ENCODE data around the gene OR1I1.

OR1I1 gene

DNA sequence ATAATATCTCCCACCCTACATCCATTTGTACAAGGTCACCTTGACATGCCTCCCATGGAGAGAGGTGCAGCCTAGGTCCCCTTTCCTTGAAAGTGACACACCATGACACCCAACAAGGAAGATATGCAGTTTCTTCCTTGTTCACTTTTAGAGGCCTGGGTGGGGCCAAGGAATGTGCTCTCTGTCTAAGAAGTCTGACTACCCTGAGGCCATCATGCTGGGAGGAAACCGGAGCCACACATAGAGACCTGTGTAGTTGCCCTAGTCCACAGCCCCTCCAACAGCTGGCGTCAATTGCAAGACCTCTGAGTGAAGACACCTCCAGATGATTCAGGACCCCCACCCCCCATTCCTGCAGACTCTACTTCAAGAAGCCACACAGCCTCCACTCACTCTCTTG is 36.2 kb downstream of the OR1I1 start:
- DNase-seq (ENCODE audit: low read depth, low spot score), result no peak

DNA sequence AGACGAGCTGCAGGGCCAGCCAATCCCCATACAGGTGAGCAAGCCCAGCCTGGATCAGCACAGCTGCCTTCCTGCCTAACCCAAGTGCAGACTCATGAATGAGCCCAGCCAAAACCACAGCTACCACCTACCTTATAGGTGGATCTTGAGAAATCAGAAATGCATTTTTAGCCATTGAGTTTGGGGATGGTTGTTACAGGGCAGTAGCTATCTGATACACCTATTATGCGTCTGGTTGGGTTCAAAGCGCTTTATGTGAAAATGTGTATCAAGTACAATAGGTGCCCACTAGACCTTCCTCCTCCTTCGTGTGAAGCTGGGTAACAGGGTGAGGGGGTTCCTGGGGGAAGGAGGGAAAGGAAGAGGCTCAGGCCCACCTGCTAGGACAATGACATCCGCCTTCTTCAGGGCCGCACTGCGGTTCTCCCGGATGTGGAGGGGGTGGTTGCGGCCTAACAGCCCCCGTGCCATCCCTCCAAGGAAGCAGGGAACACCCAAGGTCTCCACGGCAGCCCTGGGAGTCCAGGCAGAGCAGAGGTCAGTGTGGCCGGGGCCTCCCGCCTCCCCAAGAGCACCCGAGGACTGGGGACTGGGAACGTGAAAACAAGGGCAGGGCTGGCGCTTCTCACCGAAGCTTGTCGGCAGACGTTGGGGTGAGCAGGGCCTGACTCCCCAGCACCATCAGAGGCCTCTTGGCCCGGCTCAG is 36.9 kb downstream of the OR1I1 start:
- DNase-seq (ENCODE audit: low read depth, low spot score), result no peak

DNA sequence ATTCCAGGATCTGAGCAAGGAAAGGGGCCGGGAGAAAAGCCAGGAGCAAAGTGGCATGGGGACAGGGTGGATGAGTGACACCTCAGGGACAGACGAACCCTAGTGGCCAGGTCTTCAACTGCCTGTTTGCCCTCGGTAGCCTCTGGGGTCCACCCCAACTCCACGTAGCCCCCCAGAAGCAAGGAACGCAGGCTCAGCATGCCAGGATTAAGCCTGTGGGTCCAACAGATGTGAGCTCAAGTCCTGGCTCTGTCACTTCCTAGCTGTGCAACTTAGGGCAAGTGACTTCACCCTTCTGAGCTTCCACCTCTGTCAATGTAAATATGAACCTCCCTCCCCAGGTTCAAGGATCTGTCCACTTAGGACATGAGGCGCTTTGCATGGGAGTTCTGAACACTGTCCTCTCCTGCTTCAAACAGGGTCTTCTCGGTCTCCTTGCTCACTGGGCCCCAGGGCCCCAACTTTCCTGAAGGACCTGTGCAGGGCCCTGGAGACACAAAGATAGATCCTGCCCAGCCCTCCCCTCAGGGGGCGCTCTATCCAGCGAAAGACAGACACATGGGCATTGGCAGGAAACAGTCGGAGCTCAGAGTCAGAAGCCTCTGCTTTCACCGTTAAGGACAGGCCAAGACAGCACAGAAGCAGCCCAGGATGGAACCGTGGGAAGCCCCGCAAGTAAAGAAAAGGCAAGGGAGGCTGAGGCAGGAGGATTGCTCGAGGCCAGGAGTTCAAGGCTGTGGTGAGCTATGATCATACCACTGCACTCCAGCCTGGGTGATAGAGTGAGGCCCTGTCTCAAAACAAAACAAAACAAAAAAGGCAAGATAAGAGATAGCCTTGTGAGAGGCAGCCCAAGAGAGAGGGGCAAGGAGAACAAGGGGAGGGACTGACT is 38.4 kb downstream of the OR1I1 start:
- DNase-seq (ENCODE audit: low read depth, low spot score), result no peak

DNA sequence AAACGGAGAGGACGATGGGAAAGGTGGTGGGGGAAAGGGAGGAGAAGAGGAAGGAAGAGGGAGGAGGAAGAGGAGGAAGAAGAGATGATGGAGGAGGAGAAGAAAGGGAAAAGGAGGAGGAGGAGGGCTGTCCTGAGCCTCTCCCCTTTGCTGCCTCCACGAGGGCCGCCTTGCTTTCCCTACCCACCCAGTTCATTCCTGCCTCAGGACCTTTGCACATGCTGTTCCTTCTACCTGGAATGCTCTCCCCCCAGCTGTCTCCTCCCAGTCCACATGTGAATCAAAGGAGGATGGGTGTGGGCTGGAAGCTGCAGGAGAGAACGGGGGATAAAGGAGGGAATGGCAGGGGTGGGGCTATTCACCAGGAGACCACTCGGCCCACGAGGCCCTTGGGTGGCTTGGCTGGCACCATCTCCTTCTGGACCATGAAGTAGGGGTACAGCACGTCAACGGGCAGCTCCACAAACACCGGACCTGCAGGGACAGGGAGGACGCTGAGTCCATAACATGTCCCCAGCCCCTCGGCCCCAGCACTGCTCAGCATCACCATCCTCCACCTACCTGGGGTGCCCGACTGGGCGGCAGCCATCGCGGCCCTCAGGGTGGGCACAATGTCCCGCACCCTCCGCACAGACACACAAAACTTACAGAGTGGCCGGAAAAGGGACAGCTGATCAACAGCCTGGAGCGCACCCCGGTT is 40.5 kb downstream of the OR1I1 start:
- no peak for DNase-seq (ENCODE audit: low read depth, low spot score)

DNA sequence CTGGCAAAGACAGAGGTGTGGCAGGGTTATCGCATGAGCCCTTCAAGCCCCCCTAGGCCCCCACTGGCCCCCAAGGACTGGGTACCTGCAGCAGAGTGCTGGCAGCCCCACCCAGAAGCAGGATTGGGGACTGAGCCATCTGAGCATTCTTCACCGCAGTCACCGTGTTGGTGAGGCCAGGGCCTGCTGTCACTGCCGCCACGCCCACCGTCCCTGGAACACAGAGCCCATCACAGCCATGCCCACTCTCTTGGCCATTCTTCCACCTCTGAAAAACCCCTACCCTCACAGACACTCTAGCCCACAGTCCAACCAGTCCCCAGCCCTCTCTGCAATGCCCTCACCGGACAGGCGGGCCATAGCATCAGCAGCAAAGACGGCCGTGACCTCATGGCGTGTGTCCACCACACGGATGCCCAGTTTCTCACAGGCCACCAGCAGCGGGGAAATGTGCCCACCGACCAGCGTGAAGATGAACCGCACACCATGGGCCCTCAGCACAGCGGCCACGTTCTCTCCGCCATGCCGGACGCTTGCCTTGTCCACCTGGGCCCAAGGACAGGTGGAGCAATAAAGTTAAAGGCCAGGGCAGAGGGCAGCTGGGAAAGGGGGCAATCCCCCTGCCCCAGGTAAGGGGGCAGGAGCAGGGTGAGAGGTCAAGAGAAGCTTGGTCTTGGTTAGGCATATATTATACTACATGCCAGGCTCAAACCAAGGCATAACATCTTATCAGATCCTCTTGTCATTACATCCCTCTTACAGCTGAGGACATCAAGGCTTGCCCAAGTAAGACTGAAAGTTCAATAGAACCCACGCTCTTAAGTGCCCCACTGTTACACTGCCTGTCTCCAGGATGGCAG is 41.2 kb downstream of the OR1I1 start:
- no peak for DNase-seq (ENCODE audit: low read depth, low spot score)

GRCh38 chr19:15123900-15124299 is 41.9 kb downstream of the OR1I1 start:
- DNase-seq (ENCODE audit: low read depth, low spot score), result no peak

DNA sequence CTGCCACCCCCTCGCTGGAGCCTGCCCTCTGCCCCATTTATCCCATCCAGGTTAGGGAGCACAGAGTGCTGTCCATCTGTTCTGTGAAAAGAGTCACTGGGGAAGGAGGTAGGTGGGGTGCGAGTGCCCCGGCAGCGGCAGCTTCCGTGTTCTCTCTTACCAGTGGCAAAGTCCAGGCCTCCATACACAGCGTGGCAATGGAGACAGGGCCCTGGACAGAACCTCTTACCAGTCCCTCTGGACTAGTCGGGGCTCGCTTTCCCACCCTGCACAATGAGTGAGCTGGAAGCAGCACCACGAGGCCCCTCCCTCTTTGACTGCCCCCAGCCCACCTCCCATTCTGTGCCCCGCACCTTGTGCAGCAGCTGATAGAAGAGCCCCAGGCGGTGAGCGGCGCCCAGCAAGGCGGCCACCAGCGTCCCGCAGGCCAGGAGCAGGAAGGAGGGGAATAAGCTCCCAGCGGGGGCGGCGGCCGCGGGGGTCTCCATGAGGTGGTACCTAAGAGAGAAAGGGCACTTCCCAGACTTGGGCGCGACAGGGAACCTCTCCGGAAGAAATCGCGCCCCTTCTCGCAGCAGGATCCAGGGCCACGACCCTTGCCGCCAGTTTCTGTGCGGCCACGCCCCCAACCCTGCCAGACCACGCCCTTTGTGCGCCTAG is 42.7 kb downstream of the OR1I1 start:
- no peak for DNase-seq (ENCODE audit: low read depth, low spot score)

DNA sequence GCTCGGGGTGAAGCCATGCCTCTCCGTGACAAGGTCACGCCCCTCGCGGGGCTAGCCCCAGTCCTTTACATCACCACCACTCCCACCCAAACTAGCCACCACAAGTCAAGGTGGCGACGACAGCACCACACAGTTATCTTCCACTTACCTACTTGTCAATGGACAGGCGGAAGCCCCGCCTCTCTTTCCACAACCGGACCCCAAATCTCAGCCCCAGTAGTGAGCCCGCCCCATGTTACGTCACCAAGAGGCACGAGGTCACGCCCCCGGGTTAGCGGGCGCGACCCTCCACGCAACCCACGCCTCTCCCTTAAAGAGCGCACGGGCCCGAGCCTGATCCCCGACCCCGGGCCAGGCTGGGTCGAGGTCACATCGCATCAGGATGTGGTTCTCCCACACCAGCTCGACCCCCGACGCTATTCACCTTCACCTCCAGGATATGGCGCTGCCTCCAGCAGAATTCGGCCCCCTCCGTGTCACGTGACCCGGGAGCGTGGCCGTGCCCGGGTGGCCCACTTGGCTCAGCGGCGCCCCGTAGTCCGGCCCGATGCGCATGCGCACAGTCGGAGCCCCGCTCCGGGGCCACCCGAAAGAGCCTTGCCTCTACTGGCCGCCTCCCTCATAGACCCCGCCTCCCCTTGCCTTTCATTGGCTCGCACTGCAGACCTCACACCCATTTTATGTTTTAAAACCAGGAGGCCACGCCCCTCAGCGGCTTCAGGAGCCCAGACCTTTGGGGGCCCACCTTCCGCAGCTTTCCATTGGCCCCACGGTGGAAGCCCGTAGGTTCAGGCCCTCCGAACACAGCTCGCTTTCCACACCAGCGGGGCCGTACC is 43.4 kb downstream of the OR1I1 start:
- DNase-seq (ENCODE audit: low read depth, low spot score), result peak; percentile 91

DNA sequence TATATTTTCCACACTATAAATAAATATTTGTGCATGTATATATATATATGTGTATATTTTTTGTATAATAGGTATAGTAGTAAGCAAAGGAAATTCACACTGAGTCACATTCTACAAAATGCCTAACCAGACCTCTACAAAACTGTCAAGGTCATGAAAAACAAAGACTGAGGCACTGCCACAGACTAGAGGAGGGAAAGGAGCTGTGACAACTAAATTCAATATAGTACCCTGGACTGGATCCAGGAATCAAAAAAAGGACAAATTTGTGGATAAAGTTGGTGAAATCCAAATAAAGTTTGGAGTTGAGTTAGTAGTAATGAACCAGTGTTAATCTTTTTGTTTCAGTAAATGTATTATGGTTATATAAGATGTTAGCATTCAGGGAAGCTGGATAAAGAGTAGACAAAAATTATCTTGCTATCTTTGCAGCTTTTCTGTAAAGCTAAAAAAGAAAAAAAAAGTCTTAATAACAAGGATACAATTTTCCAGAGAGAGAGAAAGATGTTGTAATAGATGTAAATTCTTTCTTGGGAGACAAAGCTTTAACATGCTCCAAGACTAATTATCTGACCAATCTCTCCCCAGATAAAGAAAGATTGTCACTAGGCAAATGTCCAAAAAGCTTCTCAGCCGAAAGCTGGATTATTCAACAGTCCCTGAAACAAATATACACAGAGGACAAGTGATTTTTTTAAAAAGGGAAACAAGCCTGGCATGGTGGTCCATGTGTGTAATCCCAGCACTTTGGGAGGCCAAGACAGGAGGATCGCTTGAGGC is 44.3 kb downstream of the OR1I1 start:
- no peak for DNase-seq (ENCODE audit: low read depth, low spot score)

DNA sequence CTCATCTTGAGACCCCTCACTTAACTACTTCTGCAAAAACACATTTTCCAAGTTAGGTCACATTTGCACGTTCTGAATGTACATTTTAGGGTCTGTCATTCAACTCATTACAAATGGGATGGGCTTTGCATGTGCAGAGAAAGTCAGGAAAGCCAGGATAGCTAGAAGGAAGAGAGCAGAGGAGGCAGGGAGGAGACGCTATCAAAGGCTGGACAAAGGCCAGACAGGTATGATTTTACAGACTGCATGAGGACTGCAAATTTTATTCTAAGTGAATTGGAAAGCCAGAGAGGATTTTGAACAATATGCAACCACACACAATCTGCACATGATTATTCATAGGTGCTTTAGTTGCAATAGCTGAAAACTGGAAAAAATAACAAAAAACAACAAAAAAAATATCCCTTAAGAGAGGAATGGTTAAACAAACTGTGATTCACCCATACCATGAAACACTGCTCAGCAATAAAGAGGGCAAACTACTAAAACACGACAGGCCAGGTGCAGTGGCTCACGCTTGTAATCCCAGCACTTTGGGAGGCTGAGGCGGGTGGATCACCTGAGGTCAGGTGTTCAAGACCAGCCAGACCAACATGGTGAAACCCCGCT is 46.3 kb downstream of the OR1I1 start:
- DNase-seq (ENCODE audit: low read depth, low spot score), result no peak

GRCh38 chr19:15129856-15130585 is 48.0 kb downstream of the OR1I1 start:
- DNase-seq (ENCODE audit: low read depth, low spot score), result no peak

DNA sequence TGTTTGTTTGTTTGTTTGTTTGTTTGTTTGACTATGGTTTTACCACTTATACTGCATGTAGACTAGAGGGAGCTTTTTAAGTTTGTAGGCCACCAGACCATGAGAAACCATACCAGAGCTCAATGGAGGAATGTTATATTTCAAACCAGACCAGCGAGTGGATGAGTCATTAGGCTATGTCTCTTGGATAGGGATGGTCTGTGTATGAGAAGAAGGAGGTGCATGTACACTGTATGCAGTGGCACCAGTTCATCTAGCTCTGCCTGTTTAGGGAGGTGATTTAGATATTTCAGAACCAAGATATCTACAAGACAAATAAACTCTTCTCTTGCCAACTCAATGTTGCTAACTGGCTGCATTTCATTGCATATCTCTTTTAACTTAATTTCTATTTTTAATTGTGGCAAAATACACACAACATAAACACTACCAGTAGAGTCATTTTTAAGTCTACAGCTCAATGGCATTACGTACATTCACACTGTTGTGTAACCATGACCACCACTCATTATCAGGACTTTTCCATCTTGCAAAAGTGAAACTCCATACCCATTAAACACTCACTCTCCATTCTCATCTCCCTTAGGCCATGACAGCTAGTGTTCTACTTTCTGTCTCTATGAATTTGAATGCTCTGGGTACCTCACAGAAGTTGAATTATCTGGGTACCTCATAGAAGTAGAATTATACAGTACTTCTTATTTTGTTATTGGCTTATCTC is 54.4 kb downstream of the OR1I1 start:
- no peak for DNase-seq (ENCODE audit: low read depth, low spot score)

GRCh38 chr19:15137777-15138176 is 55.8 kb downstream of the OR1I1 start:
- DNase-seq (ENCODE audit: low read depth, low spot score), result no peak

DNA sequence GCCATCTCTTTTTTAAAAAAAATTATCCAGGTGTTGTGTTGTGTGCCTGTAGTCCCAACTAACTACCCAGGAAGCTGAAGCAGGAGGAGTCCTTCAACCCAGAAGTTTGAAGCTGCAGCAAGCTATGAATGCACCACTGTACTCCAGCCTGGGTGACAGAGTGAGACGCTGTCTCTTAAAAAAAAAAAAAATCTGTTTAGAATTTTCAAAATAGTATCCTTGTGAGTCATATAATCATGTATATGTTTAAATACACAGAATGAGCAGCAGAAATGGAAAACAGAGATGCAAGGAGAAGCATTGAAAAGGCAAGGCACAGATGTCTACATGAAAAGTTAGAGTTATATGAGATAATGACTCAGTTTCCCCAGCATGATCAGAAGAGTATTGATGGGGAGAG is 56.4 kb downstream of the OR1I1 start:
- no peak for DNase-seq (ENCODE audit: low read depth, low spot score)

GRCh38 chr19:15141143-15141542 is 59.1 kb downstream of the OR1I1 start:
- DNase-seq (ENCODE audit: low read depth, low spot score), result no peak

GRCh38 chr19:15142313-15142712 is 60.3 kb downstream of the OR1I1 start:
- no peak for DNase-seq (ENCODE audit: low read depth, low spot score)
